Neuron (in vitro differentiated cells): ENCODE data around the gene BLOC1S2.

Experiments
- H2AFZ ChIP-seq: one replicate; pipeline ENCODE4 v1.6.1; 2013; ENCODE audit warnings: low read depth, mild to moderate bottlenecking, inconsistent platforms, low read length, moderate library complexity
- H3K27me3 ChIP-seq: one replicate; pipeline ENCODE4 v1.6.1; 2013; ENCODE audit warnings: low read length; ENCODE audit not compliant: insufficient read depth
- H3K36me3 ChIP-seq: one replicate; pipeline ENCODE4 v1.6.1; 2013; ENCODE audit warnings: low read length; ENCODE audit not compliant: insufficient read depth
- H3K4me1 ChIP-seq: one replicate; pipeline ENCODE4 v1.6.1; 2013; ENCODE audit warnings: low read length; ENCODE audit not compliant: insufficient read depth
- H3K4me3 ChIP-seq: 2 replicates; pipeline ENCODE4 v1.5.1; 2013; ENCODE audit warnings: mild to moderate bottlenecking, low read length, moderate library complexity
- H3K9me3 ChIP-seq: one replicate; pipeline ENCODE4 v1.6.1; 2013; ENCODE audit warnings: low read length

Gene BLOC1S2

DNA sequence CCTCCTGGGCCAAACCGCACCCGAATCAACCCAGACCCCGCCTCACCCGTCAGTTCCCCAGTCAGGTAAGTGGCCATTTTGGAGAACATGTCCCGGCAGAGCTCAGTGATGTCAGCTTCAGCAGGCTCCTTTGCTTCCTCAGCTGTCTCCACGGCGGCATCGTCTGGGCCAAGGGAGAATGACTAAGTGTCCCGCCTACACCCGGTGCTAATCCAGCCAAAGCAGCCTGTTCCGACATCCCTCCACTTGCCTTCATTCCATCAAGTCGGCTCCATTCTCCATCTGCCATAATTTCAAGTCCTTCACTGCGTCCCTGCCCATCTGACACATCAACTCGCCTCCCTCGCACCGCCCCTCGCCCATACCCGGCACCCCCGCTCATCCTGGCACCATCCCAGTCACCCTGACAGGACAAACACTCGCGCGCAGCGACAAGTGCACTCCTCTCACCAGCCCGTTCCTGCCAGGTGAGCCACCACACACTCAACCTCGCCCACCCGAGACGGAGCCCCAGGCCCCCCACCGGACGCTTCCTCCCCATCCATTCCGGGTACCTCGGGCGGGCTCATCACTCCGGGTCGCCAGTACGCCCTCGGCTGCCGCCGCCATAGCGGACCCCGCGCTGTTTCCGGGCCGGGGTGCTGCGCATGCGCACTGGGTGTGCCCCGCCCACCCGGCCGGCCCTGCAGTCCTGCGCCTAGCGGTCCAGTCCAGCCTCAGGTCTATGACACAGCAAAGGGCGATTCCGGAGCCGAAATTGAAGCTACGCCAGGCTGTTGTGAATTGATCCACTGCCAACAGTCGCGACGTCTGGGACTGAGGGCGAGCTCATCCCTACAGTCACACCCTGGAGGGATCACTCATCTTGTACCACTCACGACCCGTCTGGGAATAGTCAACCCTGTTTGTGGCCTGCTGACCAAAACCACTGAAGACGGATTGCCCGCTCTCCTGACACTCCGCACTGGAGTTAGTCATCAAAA, at the start of gene BLOC1S2:
BLOC1S2 (minus strand) TSS at position 630 of the 983 bp plus-strand sequence; CDS start at position 609, 21 bp downstream.
- peak within 1 kb of the TSS; percentile 64 for H3K4me3 ChIP-seq
- H3K36me3 ChIP-seq = peaks cover 17% of the 10 kb centered on the region
- peaks cover 9% of the 10 kb centered on the region for H3K27me3 ChIP-seq
- no peaks in the 10 kb centered on the region for H3K9me3 ChIP-seq
- peaks cover 16% of the 10 kb centered on the region for H3K4me1 ChIP-seq
- H2AFZ ChIP-seq = peak within 1 kb of the TSS; percentile 33

- peaks cover 12% of the 10 kb centered on the region for H3K27me3 ChIP-seq
- no peak overlapping the region for H2AFZ ChIP-seq
- peaks cover 16% of the 10 kb centered on the region for H3K4me1 ChIP-seq
- H3K9me3 ChIP-seq = no peaks in the 10 kb centered on the region
- no peak overlapping the region for H3K4me3 ChIP-seq
- H3K36me3 ChIP-seq = no peaks in the 10 kb centered on the region
Measured at GRCh38 chr10:100334762-100335161, 48.3 kb upstream of the BLOC1S2 start.

DNA sequence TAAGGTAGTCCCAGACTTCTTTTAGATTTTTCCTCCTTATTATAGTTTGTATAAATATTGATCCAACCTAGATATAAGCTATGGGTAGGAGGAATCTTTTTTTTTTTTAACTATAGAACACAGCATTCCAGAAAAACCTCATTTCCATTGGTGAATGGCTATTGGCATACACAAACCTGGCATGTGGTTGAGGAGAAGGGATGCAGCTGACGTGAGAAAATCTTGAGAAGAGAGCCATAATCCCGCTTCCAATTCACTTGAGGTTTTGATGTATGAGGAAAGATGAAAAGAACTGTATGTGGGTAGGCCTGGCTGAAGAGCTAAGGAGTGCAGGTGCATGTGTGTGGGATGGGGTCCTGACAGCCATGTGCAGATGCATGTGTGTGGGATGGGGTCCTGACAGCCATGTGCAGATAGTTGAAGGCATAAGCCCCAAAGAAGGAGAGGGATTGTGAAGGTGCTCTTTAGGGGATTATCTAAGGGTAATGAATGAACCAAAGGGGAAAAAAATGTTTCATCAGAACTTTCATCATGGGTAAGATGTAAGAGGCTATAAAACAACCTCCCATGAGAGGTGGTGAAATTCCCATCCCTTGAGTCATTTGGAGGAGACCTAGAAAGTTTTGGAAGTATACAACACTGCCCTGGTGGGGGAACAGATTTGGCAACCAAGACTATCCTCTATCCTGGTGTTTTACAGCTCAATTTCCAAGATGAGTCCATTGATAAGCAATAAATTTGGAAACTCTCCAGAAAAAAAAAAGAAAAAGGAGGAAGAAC, 47.4 kb upstream of the BLOC1S2 start:
- Histone ChIP-seq H3K36me3 (no peaks in the 10 kb centered on the region), H2AFZ (no peak overlapping the region), H3K4me1 (peaks cover 16% of the 10 kb centered on the region), H3K27me3 (peaks cover 12% of the 10 kb centered on the region), H3K4me3 (no peak overlapping the region), H3K9me3 (no peaks in the 10 kb centered on the region)

GRCh38 chr10:100333106-100333505, 46.6 kb upstream of the BLOC1S2 start:
- Histone ChIP-seq H3K27me3 (peaks cover 15% of the 10 kb centered on the region), H3K9me3 (no peaks in the 10 kb centered on the region), H2AFZ (no peak overlapping the region), H3K36me3 (no peaks in the 10 kb centered on the region), H3K4me1 (peaks cover 16% of the 10 kb centered on the region), H3K4me3 (no peak overlapping the region)

- H3K27me3 ChIP-seq = peaks cover 36% of the 10 kb centered on the region
- peaks cover 16% of the 10 kb centered on the region for H3K4me1 ChIP-seq
- no peaks in the 10 kb centered on the region for H3K36me3 ChIP-seq
- no peak within 1 kb of the TSS for H3K4me3 ChIP-seq
- H2AFZ ChIP-seq = no peak within 1 kb of the TSS
- no peaks in the 10 kb centered on the region for H3K9me3 ChIP-seq
Measured at GRCh38 chr10:100330079-100330478, 43.6 kb upstream of the BLOC1S2 start, which contains the start of gene PKD2L1. PKD2L1 (minus strand) TSS chr10:100330228; CDS start chr10:100330103, 125 bp downstream.

GRCh38 chr10:100328198-100328597, 41.7 kb upstream of the BLOC1S2 start:
- peaks cover 40% of the 10 kb centered on the region for H3K27me3 ChIP-seq
- no peaks in the 10 kb centered on the region for H3K36me3 ChIP-seq
- H2AFZ ChIP-seq = no peak overlapping the region
- peaks cover 7% of the 10 kb centered on the region for H3K4me1 ChIP-seq
- H3K4me3 ChIP-seq = no peak overlapping the region
- no peaks in the 10 kb centered on the region for H3K9me3 ChIP-seq

DNA sequence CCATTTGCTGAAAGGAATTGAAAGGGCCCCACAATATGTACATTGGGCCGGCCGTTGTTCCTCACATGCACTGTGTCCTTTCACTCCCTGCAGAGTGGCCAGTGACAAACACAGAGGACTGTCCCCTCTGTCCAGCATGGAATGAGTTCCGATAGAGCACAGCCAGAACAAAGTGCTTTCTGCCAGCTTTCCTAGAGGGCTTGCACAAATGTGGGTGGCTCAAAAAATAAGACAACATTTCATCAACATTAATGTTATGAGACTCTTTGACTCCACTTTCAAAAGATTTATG, 41.2 kb upstream of the BLOC1S2 start:
- H3K9me3 ChIP-seq = no peaks in the 10 kb centered on the region
- peaks cover 2% of the 10 kb centered on the region for H3K4me1 ChIP-seq
- H2AFZ ChIP-seq = no peak overlapping the region
- H3K4me3 ChIP-seq = no peak overlapping the region
- H3K27me3 ChIP-seq = peaks cover 40% of the 10 kb centered on the region
- no peaks in the 10 kb centered on the region for H3K36me3 ChIP-seq

DNA sequence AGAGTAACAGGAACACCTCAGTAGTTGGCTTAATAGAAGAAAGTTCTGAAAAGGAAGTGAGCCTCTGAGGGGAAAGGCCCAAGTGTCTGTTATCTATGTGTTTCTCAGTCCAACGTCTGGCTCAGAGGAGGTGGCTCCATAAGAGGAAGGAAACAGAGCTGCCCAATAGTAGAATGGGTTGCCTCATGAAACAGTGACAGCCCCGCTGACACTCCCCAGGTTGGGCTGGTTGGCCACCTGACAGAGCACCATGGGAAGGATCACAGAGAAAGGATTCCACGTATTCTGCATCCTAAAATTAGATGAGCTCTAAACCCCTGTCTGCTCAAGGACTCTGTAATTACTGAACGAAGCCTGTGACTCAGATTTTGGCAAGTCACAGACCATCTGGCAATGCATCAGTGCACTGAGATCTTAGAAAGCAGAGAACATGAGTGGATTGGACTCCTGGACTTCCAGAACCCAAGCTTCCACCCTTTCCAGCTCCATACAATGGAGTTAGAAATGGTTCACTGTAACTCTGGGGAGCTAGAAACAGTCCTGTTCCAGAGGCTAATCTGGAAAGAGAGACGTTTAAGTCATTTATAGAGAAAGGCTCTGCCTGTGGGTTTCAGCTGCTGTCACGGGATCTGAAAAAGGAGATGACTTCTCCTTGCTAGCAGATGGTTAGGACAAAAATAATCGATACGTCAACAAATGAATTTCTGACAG, 40.7 kb upstream of the BLOC1S2 start:
- Histone ChIP-seq H3K9me3 (no peaks in the 10 kb centered on the region), H3K36me3 (no peaks in the 10 kb centered on the region), H3K4me3 (no peak overlapping the region), H2AFZ (no peak overlapping the region), H3K27me3 (peaks cover 40% of the 10 kb centered on the region), H3K4me1 (no peaks in the 10 kb centered on the region)

DNA sequence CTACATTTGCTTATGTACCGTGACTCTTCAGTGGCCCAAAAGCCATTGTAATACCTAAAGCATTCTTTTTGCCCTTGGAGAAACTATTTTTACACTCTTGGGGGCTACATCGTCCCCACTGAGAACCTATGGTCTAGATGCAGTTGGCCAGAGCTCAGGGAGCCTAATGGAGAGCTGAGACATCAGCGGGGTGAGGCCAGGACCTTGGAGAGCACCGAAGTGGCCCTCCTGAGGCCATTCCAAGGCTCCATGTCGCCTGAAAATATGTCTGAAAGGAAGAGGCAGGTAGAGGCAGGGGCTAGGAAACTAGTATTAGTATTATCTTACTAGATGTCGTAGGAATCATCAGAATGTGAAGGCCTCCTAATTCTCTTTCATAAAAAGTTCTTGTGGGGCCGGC, 38.7 kb upstream of the BLOC1S2 start:
- Histone ChIP-seq H3K9me3 (no peaks in the 10 kb centered on the region), H3K27me3 (peaks cover 32% of the 10 kb centered on the region), H3K4me3 (no peak overlapping the region), H3K36me3 (no peaks in the 10 kb centered on the region), H2AFZ (no peak overlapping the region), H3K4me1 (no peaks in the 10 kb centered on the region)

- H3K36me3 ChIP-seq = no peaks in the 10 kb centered on the region
Measured at GRCh38 chr10:100319707-100320402, 33.4 kb upstream of the BLOC1S2 start.

DNA sequence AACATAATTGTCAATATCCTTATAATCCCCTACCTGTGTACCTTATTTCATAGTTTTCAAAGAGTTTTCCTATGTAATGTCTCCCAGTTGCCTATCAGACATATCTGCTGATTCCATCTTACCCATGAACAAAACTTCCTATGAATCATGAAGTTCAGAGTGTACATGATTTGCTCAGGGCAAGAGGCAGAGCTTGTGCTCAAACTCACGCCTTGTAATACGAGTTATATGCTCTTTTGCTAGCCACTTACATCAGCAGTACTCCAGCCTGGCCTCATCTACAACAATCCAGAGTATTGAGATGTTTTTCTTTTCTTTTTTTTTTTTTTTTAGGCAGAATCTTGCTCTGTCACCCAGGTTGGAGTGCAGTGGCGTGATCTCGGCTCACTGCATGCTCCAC, 31.7 kb upstream of the BLOC1S2 start:
- Histone ChIP-seq H3K9me3 (no peaks in the 10 kb centered on the region), H3K4me1 (no peaks in the 10 kb centered on the region), H3K4me3 (no peak overlapping the region), H2AFZ (no peak overlapping the region), H3K36me3 (no peaks in the 10 kb centered on the region), H3K27me3 (peaks cover 4% of the 10 kb centered on the region)

More at GRCh38 chr10:100319707-100320402, 33.4 kb upstream of the BLOC1S2 start:
- Histone ChIP-seq H3K9me3 (no peaks in the 10 kb centered on the region), H3K4me3 (no peak overlapping the region), H3K27me3 (peaks cover 6% of the 10 kb centered on the region), H2AFZ (no peak overlapping the region), H3K4me1 (no peaks in the 10 kb centered on the region)

DNA sequence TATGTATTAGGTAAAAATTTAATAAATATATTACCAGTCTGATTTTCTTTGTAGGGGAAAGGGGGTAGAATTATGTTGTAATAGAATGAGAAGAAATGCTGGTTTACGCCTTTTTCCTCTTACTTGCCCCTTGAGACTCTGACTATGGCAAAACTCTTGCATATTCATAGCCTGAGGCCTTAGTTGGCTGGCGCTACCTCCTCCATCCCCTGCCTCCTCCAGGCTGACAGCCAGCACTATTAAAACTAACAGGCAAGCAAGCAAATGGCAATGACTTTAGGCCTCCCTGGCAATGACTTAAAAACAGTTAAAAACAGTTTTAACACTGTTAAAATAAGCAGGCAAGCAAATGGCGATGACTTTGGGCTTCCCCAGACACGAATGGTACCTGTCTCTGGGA, 29.1 kb upstream of the BLOC1S2 start:
- no peaks in the 10 kb centered on the region for H3K36me3 ChIP-seq
- peaks cover 13% of the 10 kb centered on the region for H3K27me3 ChIP-seq
- no peaks in the 10 kb centered on the region for H3K4me1 ChIP-seq
- no peak overlapping the region for H3K4me3 ChIP-seq
- H3K9me3 ChIP-seq = no peaks in the 10 kb centered on the region
- H2AFZ ChIP-seq = no peak overlapping the region
